CD1c-positive myeloid dendritic cell (primary cell): Measurements from ENCODE around the gene F7.

Source experiments
- DNase-seq: peaks from one replicate; pipeline ENCODE4 v3.0.0-alpha.2; 2016; ENCODE audit errors: extremely low spot score

Gene F7

DNA sequence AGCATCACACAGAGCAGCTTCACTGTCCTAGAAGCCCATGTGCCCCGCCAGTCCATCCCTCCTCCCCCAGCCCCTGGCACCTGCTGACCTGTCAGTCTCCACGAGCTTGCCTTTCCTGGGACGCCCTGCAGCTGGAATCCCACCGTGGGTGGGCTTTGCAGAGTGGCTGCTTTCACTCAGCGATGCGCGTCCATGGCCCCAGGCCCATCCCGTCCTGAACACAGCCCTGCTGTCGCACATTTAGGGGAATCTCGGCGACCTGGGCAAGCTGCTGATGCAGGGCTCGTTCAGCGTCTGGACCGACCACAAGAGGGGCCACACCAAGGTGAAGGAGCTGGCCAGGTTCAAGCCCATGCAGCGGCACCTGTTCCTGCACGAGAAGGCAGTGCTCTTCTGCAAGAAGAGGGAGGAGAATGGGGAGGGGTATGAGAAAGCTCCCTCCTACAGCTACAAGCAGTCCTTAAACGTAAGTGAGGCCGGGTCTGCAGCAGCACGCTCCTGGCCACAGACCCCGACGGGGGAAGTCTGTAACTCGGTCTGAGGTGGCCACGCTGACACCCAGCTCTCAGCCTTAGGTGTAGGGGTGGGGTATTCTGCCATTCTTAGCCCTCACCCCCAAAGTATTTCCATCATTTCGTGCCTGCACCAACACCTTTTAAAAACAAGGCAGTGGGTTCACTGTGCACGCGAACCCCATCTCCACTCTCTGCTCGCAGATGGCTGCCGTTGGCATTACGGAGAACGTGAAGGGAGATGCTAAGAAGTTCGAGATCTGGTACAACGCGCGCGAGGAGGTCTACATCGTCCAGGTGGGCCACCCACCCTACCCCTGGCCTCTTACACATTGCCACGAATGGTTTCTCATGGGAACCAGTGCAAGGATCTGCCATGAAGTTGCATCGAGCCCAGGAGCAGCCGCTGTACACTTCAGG lies 18.3 kb upstream of the F7 start:
- no peak for DNase-seq

DNA sequence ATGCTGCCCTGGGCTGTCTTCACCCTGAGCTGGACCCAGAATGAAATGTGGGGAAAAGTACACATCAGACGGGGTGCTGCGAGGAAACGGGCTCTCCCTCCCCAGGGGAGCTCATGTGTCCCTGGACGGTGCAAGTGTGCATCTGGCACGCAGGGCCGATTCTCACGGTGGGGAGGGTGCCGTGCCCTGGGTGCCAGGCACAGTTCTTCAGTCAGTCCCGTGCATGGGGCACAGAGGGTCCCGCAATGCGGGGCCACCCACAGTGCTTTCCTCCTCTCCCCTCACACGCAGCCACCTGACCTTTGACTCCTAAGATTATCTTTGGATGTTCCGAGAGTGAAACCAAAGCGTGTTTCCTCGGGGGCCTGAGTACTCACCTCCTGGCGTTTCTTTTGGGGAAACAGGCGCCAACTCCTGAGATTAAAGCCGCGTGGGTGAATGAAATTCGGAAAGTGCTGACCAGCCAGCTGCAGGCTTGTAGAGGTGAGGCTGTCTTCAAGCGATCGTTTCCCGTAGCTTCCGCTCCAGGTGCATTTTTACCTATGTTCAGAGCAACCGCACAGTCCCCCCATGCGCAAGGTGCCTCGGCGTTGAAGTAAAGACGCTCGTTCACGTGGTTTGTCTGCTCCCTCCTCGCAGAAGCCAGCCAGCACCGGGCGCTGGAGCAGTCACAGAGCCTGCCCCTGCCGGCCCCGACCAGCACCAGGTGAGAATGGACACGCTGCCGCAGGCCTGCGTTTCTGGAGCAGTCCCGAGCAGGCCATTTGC lies 17.5 kb upstream of the F7 start:
- no peak for DNase-seq

GRCh38 chr13:113088691-113089020 lies 16.9 kb upstream of the F7 start:
- DNase-seq, result no peak

DNA sequence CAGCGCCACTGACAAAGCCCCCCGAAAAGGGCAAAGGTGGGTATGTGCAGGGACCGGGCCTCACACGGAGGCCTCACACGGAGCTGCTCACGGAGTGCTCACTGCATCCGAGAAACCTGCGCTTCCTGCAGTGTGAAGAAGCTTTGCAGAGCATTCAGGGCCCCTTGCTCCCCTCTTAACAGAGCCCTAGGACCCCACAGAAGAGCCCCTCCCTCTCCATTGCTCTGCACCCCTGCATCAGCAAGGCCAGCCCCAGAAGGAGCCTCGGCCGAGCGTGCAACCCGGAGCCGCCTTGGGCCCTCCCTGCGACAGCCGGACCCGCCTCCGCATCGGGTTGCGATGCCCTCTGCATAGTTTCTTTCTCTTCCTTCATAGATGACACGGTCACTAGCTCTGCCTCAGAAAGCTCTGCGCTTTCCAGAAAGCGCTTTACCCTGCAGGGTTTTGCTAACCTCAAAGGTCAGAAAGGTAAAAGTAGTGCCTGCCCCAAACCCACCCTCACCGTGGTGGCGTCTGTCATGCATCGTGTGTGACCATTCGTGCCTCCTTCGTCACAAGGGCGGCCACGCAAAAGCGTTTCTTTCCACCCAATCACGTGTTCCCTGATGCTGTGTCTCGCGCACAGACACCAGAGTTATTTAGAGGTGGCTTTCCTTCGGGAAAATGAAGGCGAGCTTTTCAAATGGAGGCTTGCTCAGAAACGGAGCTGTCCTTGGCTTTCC lies 15.7 kb upstream of the F7 start:
- no peak for DNase-seq

DNA sequence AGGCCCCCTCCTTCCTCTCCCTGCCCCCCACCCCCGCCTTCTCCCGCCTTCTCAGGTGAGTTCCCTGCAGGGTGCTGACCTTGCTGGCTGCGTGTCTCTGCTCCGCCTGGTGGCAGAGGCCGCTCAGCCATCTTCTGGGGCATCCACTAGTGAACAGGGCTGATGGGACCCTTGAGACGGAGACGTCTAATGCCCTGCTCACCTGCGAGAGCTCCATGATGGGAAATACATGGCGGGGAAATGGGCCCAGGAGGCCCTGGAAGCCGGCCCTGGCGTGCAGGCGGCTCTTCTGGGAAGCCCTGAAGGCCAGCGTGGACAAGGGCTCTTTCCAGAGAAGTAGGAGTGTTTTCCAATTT lies 15.2 kb upstream of the F7 start:
- DNase-seq, result no peak

GRCh38 chr13:113090806-113091205 lies 14.8 kb upstream of the F7 start:
- no peak for DNase-seq

- no peak for DNase-seq
These were observed 14.3 kb upstream of the F7 start for GRCh38 chr13:113091211-113091771.

- no peak for DNase-seq
These were observed 13.5 kb upstream of the F7 start for GRCh38 chr13:113091891-113092775.

GRCh38 chr13:113092776-113093579 lies 12.6 kb upstream of the F7 start:
- no peak for DNase-seq

DNA sequence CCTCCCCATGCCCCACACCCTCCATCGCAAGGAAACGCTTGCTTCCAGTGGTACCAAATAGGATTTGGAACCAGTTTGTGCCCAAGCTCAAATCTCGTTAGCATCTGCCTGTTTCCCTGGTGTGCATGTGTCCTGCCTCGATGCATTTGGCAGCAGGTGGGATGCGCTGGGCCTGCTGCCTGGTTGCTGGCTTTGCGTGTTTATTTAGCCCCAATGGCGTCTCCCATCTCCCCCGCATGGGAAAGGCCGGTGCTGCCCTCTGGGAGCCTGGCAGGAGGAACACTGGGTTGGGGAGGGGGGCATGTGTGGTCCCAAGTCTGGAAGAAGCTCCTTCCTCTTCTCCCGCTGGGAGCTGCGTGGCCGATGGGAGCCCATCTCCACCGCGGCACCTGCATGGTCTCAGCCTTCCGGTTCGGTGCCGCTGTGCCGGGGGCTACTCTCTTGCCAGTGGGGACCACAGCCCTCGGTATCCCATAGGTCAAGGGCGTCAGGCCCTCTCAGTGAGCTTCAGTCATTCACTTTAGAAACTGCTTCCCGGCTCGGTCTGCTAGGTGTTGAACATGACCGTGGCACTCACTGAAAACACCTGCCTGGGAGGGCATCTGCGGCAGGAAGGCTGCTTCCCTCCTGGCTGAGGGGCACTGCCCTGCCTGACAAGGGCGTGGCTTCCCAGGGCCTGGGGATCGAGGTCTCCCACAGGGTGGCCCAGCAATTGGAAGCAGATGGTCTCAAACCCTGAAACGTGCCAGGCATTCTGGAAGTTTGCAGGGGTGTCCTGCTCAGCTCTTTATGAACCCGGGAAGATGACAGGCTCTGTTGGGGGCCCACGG lies 11.8 kb upstream of the F7 start:
- no peak for DNase-seq

GRCh38 chr13:113094410-113094800 lies 11.2 kb upstream of the F7 start:
- no peak for DNase-seq

- DNase-seq, result no peak
These were observed 10.2 kb upstream of the F7 start for GRCh38 chr13:113095146-113096051.

GRCh38 chr13:113096052-113096744 lies 9.4 kb upstream of the F7 start:
- DNase-seq, result no peak

- no peak for DNase-seq
These were observed 8.8 kb upstream of the F7 start for GRCh38 chr13:113096745-113097305.

DNA sequence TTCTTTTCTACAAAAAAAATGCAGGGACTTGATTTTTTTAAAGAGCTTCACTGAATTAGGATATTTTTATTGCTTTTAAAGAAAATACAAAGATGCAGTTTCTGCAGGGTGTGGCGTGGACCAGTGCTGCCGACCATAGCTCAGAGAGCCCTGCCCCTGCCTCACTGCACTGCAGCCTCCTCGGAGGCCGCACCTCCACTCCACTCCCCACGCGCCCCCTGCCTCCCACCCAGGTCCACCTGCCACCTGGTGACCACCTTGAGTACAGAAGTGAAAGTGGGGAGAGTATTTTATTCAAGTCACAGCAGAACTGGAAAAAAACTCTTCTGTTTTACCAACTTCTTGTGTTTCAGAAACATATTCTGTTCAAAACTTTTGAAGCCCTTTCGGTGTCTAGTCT lies 7.9 kb upstream of the F7 start:
- no peak for DNase-seq

DNA sequence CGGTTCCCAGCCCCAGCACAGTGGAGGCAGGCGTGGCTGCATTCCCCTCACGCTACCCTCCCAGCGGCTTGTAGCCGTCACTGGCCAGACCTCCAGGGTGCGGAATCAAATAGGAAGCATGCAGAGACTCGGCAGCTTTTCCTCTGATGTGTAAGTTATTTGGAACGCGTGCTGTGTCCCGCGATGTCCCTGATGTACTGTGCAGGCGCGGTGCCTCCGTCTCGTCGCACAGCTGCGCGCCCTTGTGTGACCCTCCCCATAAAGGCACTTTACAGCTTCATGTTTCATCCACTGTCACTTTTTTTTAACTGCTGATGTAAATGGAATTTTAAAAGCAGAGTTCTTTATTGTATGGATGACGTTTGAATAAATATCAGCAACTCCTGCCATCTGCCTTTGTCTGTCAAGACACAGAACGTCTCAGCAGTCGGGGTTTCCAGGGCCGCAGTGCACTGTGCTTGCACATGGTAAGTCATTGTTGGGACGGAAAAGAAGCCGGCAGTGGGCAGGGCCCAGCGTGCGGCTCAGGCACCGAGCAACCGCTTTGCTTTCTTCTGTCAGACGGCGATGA lies 7.3 kb upstream of the F7 start:
- DNase-seq, result no peak

- DNase-seq, result no peak
These were observed 6.4 kb upstream of the F7 start for GRCh38 chr13:113099142-113099541.
